ENCODE data around the gene IER3.
"Not testable (repeated sequence)": the region's sequence is repeated elsewhere in the genome, so short reads cannot be mapped to it uniquely, and the experiment has no call there.

The IER3 gene

GRCh38 chr6:30722280-30723112 is 21.9 kb downstream of the IER3 start:
- DNase-seq: peak; percentile 51

- DNase-seq: not testable (repeated sequence)
Observed at GRCh38 chr6:30722025-30722279, 22.4 kb downstream of the IER3 start.

- peak; percentile 77 for DNase-seq
Observed at GRCh38 chr6:30721198-30722024, 22.9 kb downstream of the IER3 start.

GRCh38 chr6:30720738-30721197 is 23.6 kb downstream of the IER3 start:
- no peak for DNase-seq

GRCh38 chr6:30719791-30720737 is 24.3 kb downstream of the IER3 start, which contains the start of gene TUBB:
Gene TUBB (plus strand): TSS chr6:30720352. CDS start chr6:30720507, 155 bp downstream.
- peak; percentile 96 for DNase-seq

GRCh38 chr6:30719356-30719755 is 25.0 kb downstream of the IER3 start:
- peak; percentile 37 for DNase-seq

GRCh38 chr6:30717845-30718720 is 26.3 kb downstream of the IER3 start:
- DNase-seq: not testable (repeated sequence)

- peak; percentile 100 for DNase-seq
Observed at GRCh38 chr6:30717129-30717844, 27.1 kb downstream of the IER3 start, which contains the start of gene MDC1. Gene MDC1 (minus strand): TSS chr6:30717281. CDS start chr6:30715175, 2,106 bp downstream.

GRCh38 chr6:30716879-30717128 is 27.5 kb downstream of the IER3 start:
- no peak for DNase-seq

GRCh38 chr6:30714263-30714662 is 30.1 kb downstream of the IER3 start:
- DNase-seq: no peak

- DNase-seq: no peak
Observed at GRCh38 chr6:30712441-30712945, 31.9 kb downstream of the IER3 start.

GRCh38 chr6:30711758-30712380 is 32.5 kb downstream of the IER3 start:
- DNase-seq: no peak

- DNase-seq: peak; percentile 62
Observed at GRCh38 chr6:30709101-30709868, 35.1 kb downstream of the IER3 start.

- no peak for DNase-seq
Observed at GRCh38 chr6:30707281-30707850, 37.0 kb downstream of the IER3 start.

GRCh38 chr6:30705620-30706019 is 38.7 kb downstream of the IER3 start:
- no peak for DNase-seq

- no peak for DNase-seq
Observed at GRCh38 chr6:30703821-30704220, 40.5 kb downstream of the IER3 start.

GRCh38 chr6:30703011-30703410 is 41.3 kb downstream of the IER3 start:
- no peak for DNase-seq

GRCh38 chr6:30700340-30700739 is 44.0 kb downstream of the IER3 start:
- no peak for DNase-seq

GRCh38 chr6:30696432-30696831 is 47.9 kb downstream of the IER3 start:
- no peak for DNase-seq

Measured in kidney glomerular epithelial cell (primary cell).